GM18508 (cell line): ENCODE data around the gene C10orf90.

ENCODE experiments used
- ATAC-seq: cut with Tn5 transposase; IDR thresholded peaks from one replicate; pipeline ENCODE4 v1.9.1; 2021; ENCODE audit warnings: moderate number of reproducible peaks; ENCODE audit not compliant: insufficient read depth, unreplicated experiment

Gene C10orf90

GRCh38 chr10:126476246-126476645, 194.2 kb downstream of the C10orf90 start:
- no peak for ATAC-seq

- no peak for ATAC-seq
These were observed 195.3 kb downstream of the C10orf90 start for GRCh38 chr10:126475074-126475691.

- no peak for ATAC-seq
These were observed 196.5 kb downstream of the C10orf90 start for GRCh38 chr10:126474031-126474430.

- no peak for ATAC-seq
These were observed 199.5 kb downstream of the C10orf90 start for GRCh38 chr10:126470991-126471390.

GRCh38 chr10:126469692-126470091, 200.8 kb downstream of the C10orf90 start:
- no peak for ATAC-seq

- ATAC-seq: no peak
These were observed 201.4 kb downstream of the C10orf90 start for GRCh38 chr10:126468876-126469643.

- ATAC-seq: no peak
These were observed 202.0 kb downstream of the C10orf90 start for GRCh38 chr10:126468467-126468866.

GRCh38 chr10:126465771-126466170, 204.7 kb downstream of the C10orf90 start:
- no peak for ATAC-seq

GRCh38 chr10:126463286-126463685, 207.2 kb downstream of the C10orf90 start:
- ATAC-seq: no peak

- ATAC-seq: no peak
These were observed 209.1 kb downstream of the C10orf90 start for GRCh38 chr10:126461289-126461940.

GRCh38 chr10:126459878-126460481, 210.5 kb downstream of the C10orf90 start:
- no peak for ATAC-seq

- ATAC-seq: no peak
These were observed 211.3 kb downstream of the C10orf90 start for GRCh38 chr10:126459032-126459831.

- no peak for ATAC-seq
These were observed 212.0 kb downstream of the C10orf90 start for GRCh38 chr10:126458466-126458865.

- ATAC-seq: no peak
These were observed 213.9 kb downstream of the C10orf90 start for GRCh38 chr10:126456632-126457031.

GRCh38 chr10:126455766-126456405, 214.6 kb downstream of the C10orf90 start:
- no peak for ATAC-seq

GRCh38 chr10:126455036-126455765, 215.3 kb downstream of the C10orf90 start:
- ATAC-seq: no peak

- ATAC-seq: no peak
These were observed 216.3 kb downstream of the C10orf90 start for GRCh38 chr10:126454045-126454751.

GRCh38 chr10:126452245-126452644, 218.2 kb downstream of the C10orf90 start:
- ATAC-seq: no peak
